ENCODE data around the gene NTSR1.

NTSR1 gene

DNA sequence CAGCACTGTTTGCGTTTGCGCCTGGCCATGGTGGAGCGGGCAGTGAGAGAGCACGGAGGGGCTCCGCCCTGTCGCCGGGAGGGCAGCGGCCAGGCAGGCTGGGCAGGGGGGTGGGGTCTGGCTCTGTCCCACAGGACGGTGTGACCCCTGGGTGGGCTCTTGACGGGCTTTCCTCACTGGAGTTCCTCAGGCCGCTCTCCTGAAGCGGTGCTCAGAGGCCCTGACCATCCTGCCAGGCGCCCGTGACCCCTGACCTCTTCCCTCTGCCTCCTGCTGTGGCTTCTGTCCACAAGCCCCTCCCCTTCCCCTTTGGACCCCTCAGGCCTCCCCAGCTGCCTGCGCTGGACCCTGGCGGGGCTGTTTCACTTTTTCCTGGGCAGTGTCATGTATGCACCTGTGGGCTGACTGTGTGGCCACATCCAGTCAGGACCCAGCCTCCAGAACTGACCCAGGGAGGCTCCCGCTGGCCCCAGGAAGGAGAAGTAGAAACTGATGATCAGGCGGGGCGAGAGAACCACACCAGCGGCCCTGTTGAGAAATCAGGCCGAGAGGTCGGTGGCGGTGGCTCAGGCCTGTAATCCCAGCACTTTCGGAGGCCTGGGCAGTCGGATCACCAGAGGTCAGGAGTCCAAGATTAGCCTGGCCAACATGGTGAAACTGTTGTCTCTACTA, 97.2 kb downstream of the NTSR1 start:
- Histone ChIP-seq H3K36me3 (replicated peaks) (peaks cover 19% of the 10 kb centered on the region), H3K27me3 (replicated peaks) (no peaks in the 10 kb centered on the region), H3K27ac (peak overlapping the region; percentile 13), H3K4me3 (ENCODE audit: low read depth, low read length) (peak overlapping the region; percentile 80)
- DNase-seq: no peak
- in situ Hi-C loops (cut with HindIII; ENCODE audit: low pct_ligation_motif_present, low sequenced_read_pairs): no loop called here
- TF ChIP-seq, protein P1, sequence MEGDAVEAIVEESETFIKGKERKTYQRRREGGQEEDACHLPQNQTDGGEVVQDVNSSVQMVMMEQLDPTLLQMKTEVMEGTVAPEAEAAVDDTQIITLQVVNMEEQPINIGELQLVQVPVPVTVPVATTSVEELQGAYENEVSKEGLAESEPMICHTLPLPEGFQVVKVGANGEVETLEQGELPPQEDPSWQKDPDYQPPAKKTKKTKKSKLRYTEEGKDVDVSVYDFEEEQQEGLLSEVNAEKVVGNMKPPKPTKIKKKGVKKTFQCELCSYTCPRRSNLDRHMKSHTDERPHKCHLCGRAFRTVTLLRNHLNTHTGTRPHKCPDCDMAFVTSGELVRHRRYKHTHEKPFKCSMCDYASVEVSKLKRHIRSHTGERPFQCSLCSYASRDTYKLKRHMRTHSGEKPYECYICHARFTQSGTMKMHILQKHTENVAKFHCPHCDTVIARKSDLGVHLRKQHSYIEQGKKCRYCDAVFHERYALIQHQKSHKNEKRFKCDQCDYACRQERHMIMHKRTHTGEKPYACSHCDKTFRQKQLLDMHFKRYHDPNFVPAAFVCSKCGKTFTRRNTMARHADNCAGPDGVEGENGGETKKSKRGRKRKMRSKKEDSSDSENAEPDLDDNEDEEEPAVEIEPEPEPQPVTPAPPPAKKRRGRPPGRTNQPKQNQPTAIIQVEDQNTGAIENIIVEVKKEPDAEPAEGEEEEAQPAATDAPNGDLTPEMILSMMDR (IDR thresholded peaks at IDR 0.05; ENCODE audit: low read depth, low read length, missing control alignments): no peak

DNA sequence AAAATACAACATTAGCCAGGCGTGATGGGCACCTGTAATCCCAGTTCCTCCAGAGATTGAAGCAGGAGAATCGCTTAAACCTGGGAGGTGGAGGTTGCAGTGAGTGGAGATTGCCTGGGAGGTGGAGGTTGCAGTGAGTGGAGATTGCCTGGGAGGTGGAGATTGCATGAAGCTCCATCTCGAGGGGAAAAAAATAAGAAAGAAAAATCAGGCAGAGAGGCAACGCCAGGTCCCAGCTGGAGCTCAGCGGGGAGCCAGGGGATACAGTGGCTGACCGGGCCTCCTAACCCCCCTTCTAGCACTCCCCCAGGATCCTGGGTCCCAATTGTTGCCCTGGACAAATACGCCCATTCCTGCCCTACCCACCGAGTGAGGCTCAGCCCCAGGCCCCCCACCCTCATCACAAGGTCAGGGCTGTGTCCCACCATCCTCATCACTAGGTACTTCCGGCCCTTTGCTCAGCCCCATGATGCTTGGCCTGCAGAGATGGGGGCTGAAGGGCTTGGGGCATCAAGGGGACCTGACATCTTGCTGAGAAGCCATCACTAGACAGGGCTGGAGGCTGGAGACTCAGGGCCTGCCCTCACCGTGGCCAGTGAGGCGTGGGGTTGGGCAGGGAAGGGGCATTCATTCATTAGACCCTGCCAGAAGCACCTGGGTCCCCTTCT, 97.9 kb downstream of the NTSR1 start:
- Histone ChIP-seq H3K36me3 (replicated peaks) (peaks cover 21% of the 10 kb centered on the region), H3K27ac (no peak overlapping the region), H3K27me3 (replicated peaks) (no peaks in the 10 kb centered on the region), H3K4me3 (ENCODE audit: low read depth, low read length) (peak overlapping the region; percentile 80)
- no peak for DNase-seq
- in situ Hi-C loops (cut with HindIII; ENCODE audit: low pct_ligation_motif_present, low sequenced_read_pairs): no loop called here
- TF ChIP-seq, protein P1 (IDR thresholded peaks at IDR 0.05; ENCODE audit: low read depth, low read length, missing control alignments): no peak

DNA sequence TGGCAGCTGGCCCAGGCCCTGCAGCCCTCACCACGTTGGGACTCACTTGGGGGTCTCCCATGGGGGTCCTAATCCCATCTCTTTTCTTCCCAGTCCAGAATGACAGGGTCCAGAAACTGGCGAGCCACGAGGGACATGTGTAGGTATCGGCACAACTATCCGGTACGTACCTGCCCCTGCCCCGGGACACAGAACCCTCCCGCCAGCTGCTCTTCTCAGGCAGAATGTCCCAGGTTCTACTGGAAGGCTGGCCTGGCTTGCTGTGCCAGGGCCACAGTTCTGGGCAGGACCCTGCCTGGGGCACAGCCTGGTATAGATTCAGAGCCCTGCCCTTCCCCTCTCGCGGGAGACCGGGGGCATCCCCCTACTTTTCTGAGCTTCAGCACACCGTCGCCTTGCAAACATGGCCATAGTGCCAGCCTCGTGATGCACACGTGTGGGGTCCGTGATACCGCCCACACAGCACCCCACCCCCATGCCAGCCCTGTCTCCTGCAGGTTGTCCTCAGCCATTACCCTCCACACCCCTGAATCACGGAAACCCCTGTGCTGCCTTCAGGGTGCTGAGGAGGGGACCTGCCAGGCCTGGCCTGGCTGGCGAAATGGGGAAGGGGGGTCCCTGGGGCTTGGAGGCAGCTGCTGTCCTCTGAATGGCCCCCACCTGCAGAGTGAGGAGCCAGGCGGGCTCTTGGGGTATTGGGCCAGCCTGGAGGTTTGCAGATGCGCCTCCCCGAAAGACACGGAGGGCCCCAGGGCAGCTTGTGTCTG, 99.0 kb downstream of the NTSR1 start:
- in situ Hi-C loops (cut with HindIII; ENCODE audit: low pct_ligation_motif_present, low sequenced_read_pairs): no loop called here
- H3K36me3 ChIP-seq (replicated peaks): peaks cover 32% of the 10 kb centered on the region
- no peak overlapping the region for H3K4me3 ChIP-seq (ENCODE audit: low read depth, low read length)
- no peak for DNase-seq
- TF ChIP-seq, protein P1 (IDR thresholded peaks at IDR 0.05; ENCODE audit: low read depth, low read length, missing control alignments): no peak
- no peak overlapping the region for H3K27ac ChIP-seq
- no peaks in the 10 kb centered on the region for H3K27me3 ChIP-seq (replicated peaks)

DNA sequence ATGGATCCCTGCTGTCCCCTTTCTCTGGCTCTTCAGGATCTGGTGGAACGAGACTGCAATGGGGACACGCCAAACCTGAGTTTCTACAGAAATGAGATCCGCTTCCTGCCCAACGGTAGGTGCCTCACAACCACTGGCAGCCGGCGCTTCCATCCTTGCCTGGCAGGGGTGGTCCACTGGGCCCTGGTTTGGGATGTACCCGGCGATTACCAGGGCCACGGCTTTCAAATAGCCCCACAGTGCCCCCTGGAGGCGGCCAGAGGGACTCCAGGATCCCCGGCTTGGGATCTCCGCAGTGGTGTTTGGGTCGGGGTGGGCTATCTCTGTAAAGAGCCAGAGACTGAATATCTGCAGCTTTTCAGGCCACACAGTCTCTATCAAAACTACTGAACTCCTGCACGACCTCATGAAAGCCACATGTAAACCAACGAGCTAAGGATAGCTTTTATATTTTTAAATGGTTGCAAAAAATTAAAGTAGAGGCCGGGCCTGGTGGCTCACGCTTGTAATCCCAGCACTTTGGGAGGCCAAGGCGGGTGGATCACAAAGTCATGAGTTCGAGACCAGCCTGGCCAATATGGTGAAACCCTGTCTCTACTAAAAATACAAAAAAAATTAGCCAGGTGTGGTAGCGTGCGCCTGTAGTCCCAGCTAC, 99.7 kb downstream of the NTSR1 start:
- Histone ChIP-seq H3K27ac (no peak overlapping the region), H3K36me3 (replicated peaks) (peaks cover 35% of the 10 kb centered on the region), H3K4me3 (ENCODE audit: low read depth, low read length) (no peak overlapping the region), H3K27me3 (replicated peaks) (no peaks in the 10 kb centered on the region)
- in situ Hi-C loops (cut with HindIII; ENCODE audit: low pct_ligation_motif_present, low sequenced_read_pairs): no loop called here
- peak; percentile 35 for DNase-seq
- TF ChIP-seq, protein P1 (IDR thresholded peaks at IDR 0.05; ENCODE audit: low read depth, low read length, missing control alignments): peak; percentile 98

DNA sequence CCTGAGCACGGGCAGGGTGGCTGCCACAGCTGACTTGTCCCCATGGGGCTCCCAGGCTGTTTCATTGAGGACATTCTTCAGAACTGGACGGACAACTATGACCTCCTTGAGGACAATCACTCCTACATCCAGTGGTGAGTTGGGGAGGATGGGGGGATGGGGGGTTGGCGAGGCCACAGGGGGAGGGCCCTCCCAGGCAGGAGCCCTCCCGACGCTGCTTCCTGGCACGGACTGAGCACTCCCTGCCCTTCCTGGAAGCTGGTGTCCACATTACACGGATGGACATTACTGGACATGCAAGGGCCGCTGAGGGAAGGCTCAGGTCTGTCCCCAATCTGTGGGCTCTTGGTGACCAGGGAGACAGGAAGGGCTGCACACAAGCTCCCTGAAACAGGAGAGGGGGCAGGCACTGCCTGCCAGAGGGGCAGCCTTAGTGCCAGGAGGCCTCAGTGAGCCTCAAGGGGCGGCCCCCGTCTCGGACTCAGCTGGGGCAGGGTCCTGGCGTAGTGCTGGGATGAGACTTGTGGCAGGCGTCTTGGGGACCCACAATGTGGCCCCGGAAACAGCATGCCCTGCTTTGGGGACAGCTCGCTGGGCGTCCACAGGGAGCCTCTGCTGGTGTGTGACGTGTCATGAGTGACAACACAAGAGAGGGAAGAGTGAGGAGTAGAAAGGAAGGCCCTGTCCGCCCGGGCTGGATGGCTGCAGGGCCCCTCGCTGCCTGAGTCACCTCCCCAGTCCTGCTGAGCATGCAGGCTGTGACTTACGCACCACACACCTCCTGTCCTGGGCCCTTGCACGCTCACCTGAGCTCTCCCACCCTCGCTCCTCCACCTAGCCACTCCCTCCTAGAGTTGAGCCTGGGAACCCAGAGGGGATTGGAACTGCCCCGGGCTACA, 101.1 kb downstream of the NTSR1 start:
- H3K4me3 ChIP-seq (ENCODE audit: low read depth, low read length): no peak overlapping the region
- in situ Hi-C loops (cut with HindIII; ENCODE audit: low pct_ligation_motif_present, low sequenced_read_pairs): no loop called here
- no peak overlapping the region for H3K27ac ChIP-seq
- TF ChIP-seq, protein P1 (IDR thresholded peaks at IDR 0.05; ENCODE audit: low read depth, low read length, missing control alignments): no peak
- DNase-seq: no peak
- H3K27me3 ChIP-seq (replicated peaks): no peaks in the 10 kb centered on the region
- H3K36me3 ChIP-seq (replicated peaks): peaks cover 35% of the 10 kb centered on the region
